MM.1S (cell line): Measurements from ENCODE around the gene KCND3.

ENCODE experiments used
- DNase-seq: peaks from one replicate; pipeline ENCODE4 v3.0.0-alpha.2; 2015
- H2AFZ ChIP-seq: fragments of 300-600 bp; sonication (generic); 2 replicates; pipeline ENCODE4 v1.6.0; 2016; ENCODE audit warnings: antibody characterized with exemption, low read length
- H3F3A ChIP-seq: fragments of 300-600 bp; sonication (generic); 2 replicates; pipeline ENCODE4 v1.6.1; 2016; ENCODE audit warnings: mild to moderate bottlenecking, antibody characterized with exemption, low read length, moderate library complexity, mixed read lengths; ENCODE audit not compliant: insufficient read depth
- H3K27ac ChIP-seq: fragments of 300-600 bp; sonication (generic); 2 replicates; pipeline ENCODE4 v1.5.1; 2016; ENCODE audit warnings: mild to moderate bottlenecking, low read length
- H3K27me3 ChIP-seq: fragments of 300-600 bp; sonication (generic); replicated peaks from 2 replicates; pipeline ENCODE4 v1.6.0; 2016; ENCODE audit warnings: low read length; ENCODE audit not compliant: insufficient read depth
- H3K36me3 ChIP-seq: fragments of 300-600 bp; sonication (generic); replicated peaks from 2 replicates; pipeline ENCODE4 v1.6.1; 2016; ENCODE audit warnings: mild to moderate bottlenecking, low read length, mixed read lengths; ENCODE audit not compliant: insufficient read depth
- H3K4me1 ChIP-seq: fragments of 300-600 bp; sonication (generic); 2 replicates; pipeline ENCODE4 v1.6.1; 2016; ENCODE audit warnings: low read length, mixed read lengths
- H3K4me2 ChIP-seq: fragments of 300-600 bp; sonication (generic); 2 replicates; pipeline ENCODE4 v1.6.0; 2016; ENCODE audit warnings: low read depth, low read length
- H3K4me3 ChIP-seq: fragments of 300-600 bp; sonication (generic); 2 replicates; pipeline ENCODE4 v1.5.1; 2016; ENCODE audit warnings: low read length, mixed read lengths
- H3K79me2 ChIP-seq: fragments of 300-600 bp; sonication (generic); 2 replicates; pipeline ENCODE4 v1.6.1; 2016; ENCODE audit warnings: mixed run types, low read length, mixed read lengths
- H3K9ac ChIP-seq: fragments of 300-600 bp; sonication (generic); 2 replicates; pipeline ENCODE4 v1.6.1; 2016; ENCODE audit warnings: low read length, mixed read lengths
- H3K9me2 ChIP-seq: fragments of 300-600 bp; sonication (generic); replicated peaks from 2 replicates; pipeline ENCODE4 v1.6.1; 2016; ENCODE audit warnings: mild to moderate bottlenecking, low read length, mixed read lengths; ENCODE audit not compliant: insufficient read depth
- H3K9me3 ChIP-seq: fragments of 300-600 bp; sonication (generic); replicated peaks from 2 replicates; pipeline ENCODE4 v1.6.1; 2016; ENCODE audit warnings: mild to moderate bottlenecking, low read length, mixed read lengths; ENCODE audit not compliant: insufficient read depth
- H4K20me1 ChIP-seq: fragments of 300-600 bp; sonication (generic); 2 replicates; pipeline ENCODE4 v1.6.1; 2016; ENCODE audit warnings: mild to moderate bottlenecking, low read length, moderate library complexity, mixed read lengths; ENCODE audit not compliant: insufficient read depth
- EZH2 ChIP-seq: fragments of 300-600 bp; sonication (generic); optimal IDR thresholded peaks from 2 replicates; pipeline ENCODE3; 2017; ENCODE audit warnings: low read depth, mild to moderate bottlenecking, antibody characterized with exemption, low read length, mixed read lengths
- EZH2phosphoT487 ChIP-seq: fragments of 300-600 bp; sonication (generic); IDR thresholded peaks from 2 replicates; pipeline ENCODE4 v1.6.1; 2018; ENCODE audit warnings: antibody characterized with exemption, low read length
- TF ChIP-seq, protein P1 (sequence below): fragments of 300-600 bp; sonication (generic); IDR thresholded peaks from 2 replicates; pipeline ENCODE4 v1.5.1; 2016; ENCODE audit warnings: antibody characterized with exemption, low read length, mixed read lengths

KCND3 gene

DNA sequence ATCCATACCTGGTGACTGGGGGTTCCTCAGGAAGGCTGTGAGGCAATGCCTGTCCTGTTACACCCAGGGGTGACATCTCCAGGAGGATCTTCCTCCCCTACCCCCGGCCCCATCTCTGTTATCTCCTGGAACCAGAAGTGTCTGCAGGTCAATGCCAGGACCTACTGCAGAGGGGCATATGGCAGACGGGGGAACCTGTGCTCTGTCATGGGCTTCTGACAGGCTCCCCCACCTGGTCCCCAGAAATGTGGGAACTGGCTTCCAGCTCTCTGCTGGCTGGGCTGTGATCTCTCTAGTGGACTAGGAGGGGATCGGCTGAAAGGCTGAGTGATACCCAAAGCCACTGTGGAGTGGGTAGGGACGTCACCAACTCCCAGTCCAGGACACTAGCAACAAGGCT lies 21.0 kb downstream of the KCND3 start:
- Histone ChIP-seq H3K4me1 (no peaks in the 10 kb centered on the region), H3K9me3 (no peaks in the 10 kb centered on the region), H3K27ac (no peak overlapping the region), H3K4me3 (no peak overlapping the region), H3K79me2 (no peaks in the 10 kb centered on the region), H4K20me1 (no peaks in the 10 kb centered on the region), H2AFZ (no peak overlapping the region), H3F3A (no peaks in the 10 kb centered on the region), H3K9ac (no peak overlapping the region), H3K4me2 (no peak overlapping the region), H3K27me3 (no peaks in the 10 kb centered on the region), H3K36me3 (no peaks in the 10 kb centered on the region), H3K9me2 (no peaks in the 10 kb centered on the region)
- DNase-seq, result no peak
- TF ChIP-seq, protein P1, sequence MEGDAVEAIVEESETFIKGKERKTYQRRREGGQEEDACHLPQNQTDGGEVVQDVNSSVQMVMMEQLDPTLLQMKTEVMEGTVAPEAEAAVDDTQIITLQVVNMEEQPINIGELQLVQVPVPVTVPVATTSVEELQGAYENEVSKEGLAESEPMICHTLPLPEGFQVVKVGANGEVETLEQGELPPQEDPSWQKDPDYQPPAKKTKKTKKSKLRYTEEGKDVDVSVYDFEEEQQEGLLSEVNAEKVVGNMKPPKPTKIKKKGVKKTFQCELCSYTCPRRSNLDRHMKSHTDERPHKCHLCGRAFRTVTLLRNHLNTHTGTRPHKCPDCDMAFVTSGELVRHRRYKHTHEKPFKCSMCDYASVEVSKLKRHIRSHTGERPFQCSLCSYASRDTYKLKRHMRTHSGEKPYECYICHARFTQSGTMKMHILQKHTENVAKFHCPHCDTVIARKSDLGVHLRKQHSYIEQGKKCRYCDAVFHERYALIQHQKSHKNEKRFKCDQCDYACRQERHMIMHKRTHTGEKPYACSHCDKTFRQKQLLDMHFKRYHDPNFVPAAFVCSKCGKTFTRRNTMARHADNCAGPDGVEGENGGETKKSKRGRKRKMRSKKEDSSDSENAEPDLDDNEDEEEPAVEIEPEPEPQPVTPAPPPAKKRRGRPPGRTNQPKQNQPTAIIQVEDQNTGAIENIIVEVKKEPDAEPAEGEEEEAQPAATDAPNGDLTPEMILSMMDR, result no peak
- TF ChIP-seq EZH2phosphoT487 (no peak), EZH2 (no peak)

DNA sequence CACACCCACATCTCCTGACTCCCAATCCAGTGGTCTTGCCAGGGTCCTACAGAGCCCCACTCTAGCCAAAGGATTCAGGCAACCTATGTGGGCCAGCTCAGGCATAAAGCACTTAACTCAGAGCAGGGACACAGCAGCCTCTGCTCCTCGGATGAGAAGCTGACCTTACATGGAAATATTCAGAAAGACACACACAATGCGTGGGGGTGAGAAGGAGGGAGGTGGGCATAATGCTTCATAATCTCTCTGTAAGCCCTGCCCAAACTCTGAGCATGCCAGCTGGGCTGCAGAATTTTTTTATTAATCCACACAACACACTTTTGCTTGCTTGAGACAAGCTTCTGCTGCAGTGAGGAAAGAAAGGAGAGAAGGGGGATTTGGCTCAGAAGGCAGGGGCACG lies 21.6 kb downstream of the KCND3 start:
- Histone ChIP-seq H3K4me3 (no peak overlapping the region), H3K36me3 (no peaks in the 10 kb centered on the region), H3K9ac (no peak overlapping the region), H3K27ac (no peak overlapping the region), H3K9me3 (no peaks in the 10 kb centered on the region), H3K27me3 (no peaks in the 10 kb centered on the region), H3K9me2 (no peaks in the 10 kb centered on the region), H3K79me2 (no peaks in the 10 kb centered on the region), H4K20me1 (no peaks in the 10 kb centered on the region), H2AFZ (no peak overlapping the region), H3K4me2 (no peak overlapping the region), H3F3A (no peaks in the 10 kb centered on the region), H3K4me1 (no peaks in the 10 kb centered on the region)
- no peak for DNase-seq
- TF ChIP-seq, protein P1, result no peak
- TF ChIP-seq EZH2 (no peak), EZH2phosphoT487 (no peak)

- no peak overlapping the region for H3K4me3 ChIP-seq
- no peaks in the 10 kb centered on the region for H3K27me3 ChIP-seq
- H3K4me1 ChIP-seq, result no peaks in the 10 kb centered on the region
- H3K27ac ChIP-seq, result no peak overlapping the region
- H4K20me1 ChIP-seq, result no peaks in the 10 kb centered on the region
- no peaks in the 10 kb centered on the region for H3K36me3 ChIP-seq
- no peaks in the 10 kb centered on the region for H3K9me2 ChIP-seq
- no peaks in the 10 kb centered on the region for H3K9me3 ChIP-seq
- DNase-seq, result no peak
- H3F3A ChIP-seq, result no peaks in the 10 kb centered on the region
- H3K79me2 ChIP-seq, result no peaks in the 10 kb centered on the region
- no peak overlapping the region for H3K9ac ChIP-seq
- TF ChIP-seq, protein P1, result no peak
- TF ChIP-seq EZH2phosphoT487, result no peak
- no peak for TF ChIP-seq EZH2
- no peak overlapping the region for H2AFZ ChIP-seq
- H3K4me2 ChIP-seq, result no peak overlapping the region
These were observed 22.3 kb downstream of the KCND3 start for GRCh38 chr1:111967067-111967690.
